ENCODE results near the gene MKKS.

Gene MKKS

DNA sequence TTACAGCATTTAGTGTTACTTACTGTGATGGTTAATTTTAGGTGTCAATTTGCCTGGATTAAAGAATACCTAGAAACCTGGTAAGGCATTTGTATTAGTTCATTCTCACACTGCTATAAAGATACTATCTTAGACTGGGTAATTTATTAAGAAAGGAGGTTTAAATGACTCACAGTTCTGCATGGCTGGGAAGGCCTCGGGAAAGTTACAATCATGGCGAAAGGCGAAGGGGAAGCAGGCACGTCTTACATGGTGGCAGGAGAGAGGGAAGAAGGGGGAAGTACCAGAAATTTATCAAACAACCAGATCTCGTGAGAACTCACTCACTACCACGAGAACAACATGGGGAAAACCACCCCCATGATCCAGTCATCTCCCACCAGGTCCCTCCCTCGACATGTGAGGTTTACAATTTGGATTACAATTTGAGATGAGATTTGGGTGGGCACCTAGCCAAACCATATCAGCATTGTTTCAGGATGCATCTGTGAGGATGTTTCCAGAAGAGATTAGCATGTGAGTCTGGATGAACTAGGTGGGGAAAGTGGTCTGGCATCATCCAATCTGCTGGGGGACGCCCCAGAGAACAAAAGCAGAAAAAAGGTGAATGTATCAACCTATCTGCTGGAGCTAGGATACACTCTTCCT lies 76.8 kb downstream of the MKKS start:
- Histone ChIP-seq H4K20me1 (ENCODE audit: insufficient read depth, low read length) (no peaks in the 10 kb centered on the region), H3K4me3 (ENCODE audit: low read depth in 1 of 2, low read length in 2 of 2) (no peak overlapping the region), H3K27me3 (ENCODE audit: insufficient read depth, low read length, poor library complexity) (no peaks in the 10 kb centered on the region), H3K9ac (ENCODE audit: low read depth, low read length) (no peak overlapping the region), H3K27ac (ENCODE audit: low read length) (no peak overlapping the region), H3K4me1 (ENCODE audit: insufficient read depth, low read length) (no peaks in the 10 kb centered on the region), H3K79me2 (ENCODE audit: insufficient read depth, low read length) (no peaks in the 10 kb centered on the region), H3K9me3 (ENCODE audit: insufficient read depth, low read length, severe bottlenecking) (no peaks in the 10 kb centered on the region), H3K36me3 (ENCODE audit: insufficient read depth, low read length) (no peaks in the 10 kb centered on the region), H3K4me2 (ENCODE audit: insufficient read depth, low read length) (no peak overlapping the region), H2AFZ (ENCODE audit: low read depth, low read length) (no peak overlapping the region)
- DNase-seq (no peak), ATAC-seq (ENCODE audit: insufficient read depth, low read depth) (no peak)
- TF ChIP-seq, protein P1, sequence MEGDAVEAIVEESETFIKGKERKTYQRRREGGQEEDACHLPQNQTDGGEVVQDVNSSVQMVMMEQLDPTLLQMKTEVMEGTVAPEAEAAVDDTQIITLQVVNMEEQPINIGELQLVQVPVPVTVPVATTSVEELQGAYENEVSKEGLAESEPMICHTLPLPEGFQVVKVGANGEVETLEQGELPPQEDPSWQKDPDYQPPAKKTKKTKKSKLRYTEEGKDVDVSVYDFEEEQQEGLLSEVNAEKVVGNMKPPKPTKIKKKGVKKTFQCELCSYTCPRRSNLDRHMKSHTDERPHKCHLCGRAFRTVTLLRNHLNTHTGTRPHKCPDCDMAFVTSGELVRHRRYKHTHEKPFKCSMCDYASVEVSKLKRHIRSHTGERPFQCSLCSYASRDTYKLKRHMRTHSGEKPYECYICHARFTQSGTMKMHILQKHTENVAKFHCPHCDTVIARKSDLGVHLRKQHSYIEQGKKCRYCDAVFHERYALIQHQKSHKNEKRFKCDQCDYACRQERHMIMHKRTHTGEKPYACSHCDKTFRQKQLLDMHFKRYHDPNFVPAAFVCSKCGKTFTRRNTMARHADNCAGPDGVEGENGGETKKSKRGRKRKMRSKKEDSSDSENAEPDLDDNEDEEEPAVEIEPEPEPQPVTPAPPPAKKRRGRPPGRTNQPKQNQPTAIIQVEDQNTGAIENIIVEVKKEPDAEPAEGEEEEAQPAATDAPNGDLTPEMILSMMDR (IDR thresholded peaks at IDR 0.05; ENCODE audit: borderline replicate concordance, extremely low read depth, low read length, poor library complexity, severe bottlenecking), result no peak
- TF ChIP-seq EZH2 (IDR thresholded peaks at IDR 0.05; ENCODE audit: borderline replicate concordance, low read depth, low read length, severe bottlenecking), result no peak

DNA sequence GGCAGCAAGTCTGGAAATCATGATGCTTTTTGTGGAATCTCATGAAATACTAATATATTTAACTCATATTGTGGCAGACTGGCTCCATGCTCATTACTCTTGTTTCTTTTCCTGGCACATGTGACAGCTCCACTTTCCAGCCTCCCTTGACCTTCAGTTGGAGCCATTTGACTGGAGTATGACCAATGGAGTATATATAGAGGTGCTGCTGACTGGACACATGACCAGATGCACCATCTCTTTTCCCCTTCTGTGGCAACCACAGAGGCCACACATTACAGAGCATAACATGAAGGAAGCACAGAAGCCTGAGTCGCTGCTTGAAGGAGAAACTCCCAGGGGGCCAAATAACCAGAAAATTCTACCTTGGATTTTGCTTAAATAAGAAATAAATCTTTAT lies 77.4 kb downstream of the MKKS start:
- H3K27me3 ChIP-seq (ENCODE audit: insufficient read depth, low read length, poor library complexity), result no peaks in the 10 kb centered on the region
- H3K27ac ChIP-seq (ENCODE audit: low read length), result no peak overlapping the region
- H3K9ac ChIP-seq (ENCODE audit: low read depth, low read length), result no peak overlapping the region
- no peak overlapping the region for H3K4me2 ChIP-seq (ENCODE audit: insufficient read depth, low read length)
- H2AFZ ChIP-seq (ENCODE audit: low read depth, low read length), result no peak overlapping the region
- H3K36me3 ChIP-seq (ENCODE audit: insufficient read depth, low read length), result no peaks in the 10 kb centered on the region
- no peaks in the 10 kb centered on the region for H3K9me3 ChIP-seq (ENCODE audit: insufficient read depth, low read length, severe bottlenecking)
- H3K79me2 ChIP-seq (ENCODE audit: insufficient read depth, low read length), result no peaks in the 10 kb centered on the region
- H4K20me1 ChIP-seq (ENCODE audit: insufficient read depth, low read length), result no peaks in the 10 kb centered on the region
- TF ChIP-seq, protein P1 (IDR thresholded peaks at IDR 0.05; ENCODE audit: borderline replicate concordance, extremely low read depth, low read length, poor library complexity, severe bottlenecking), result no peak
- TF ChIP-seq EZH2 (IDR thresholded peaks at IDR 0.05; ENCODE audit: borderline replicate concordance, low read depth, low read length, severe bottlenecking), result no peak
- ATAC-seq (ENCODE audit: insufficient read depth, low read depth) (no peak), DNase-seq (no peak)
- no peak overlapping the region for H3K4me3 ChIP-seq (ENCODE audit: low read depth in 1 of 2, low read length in 2 of 2)
- no peaks in the 10 kb centered on the region for H3K4me1 ChIP-seq (ENCODE audit: insufficient read depth, low read length)

DNA sequence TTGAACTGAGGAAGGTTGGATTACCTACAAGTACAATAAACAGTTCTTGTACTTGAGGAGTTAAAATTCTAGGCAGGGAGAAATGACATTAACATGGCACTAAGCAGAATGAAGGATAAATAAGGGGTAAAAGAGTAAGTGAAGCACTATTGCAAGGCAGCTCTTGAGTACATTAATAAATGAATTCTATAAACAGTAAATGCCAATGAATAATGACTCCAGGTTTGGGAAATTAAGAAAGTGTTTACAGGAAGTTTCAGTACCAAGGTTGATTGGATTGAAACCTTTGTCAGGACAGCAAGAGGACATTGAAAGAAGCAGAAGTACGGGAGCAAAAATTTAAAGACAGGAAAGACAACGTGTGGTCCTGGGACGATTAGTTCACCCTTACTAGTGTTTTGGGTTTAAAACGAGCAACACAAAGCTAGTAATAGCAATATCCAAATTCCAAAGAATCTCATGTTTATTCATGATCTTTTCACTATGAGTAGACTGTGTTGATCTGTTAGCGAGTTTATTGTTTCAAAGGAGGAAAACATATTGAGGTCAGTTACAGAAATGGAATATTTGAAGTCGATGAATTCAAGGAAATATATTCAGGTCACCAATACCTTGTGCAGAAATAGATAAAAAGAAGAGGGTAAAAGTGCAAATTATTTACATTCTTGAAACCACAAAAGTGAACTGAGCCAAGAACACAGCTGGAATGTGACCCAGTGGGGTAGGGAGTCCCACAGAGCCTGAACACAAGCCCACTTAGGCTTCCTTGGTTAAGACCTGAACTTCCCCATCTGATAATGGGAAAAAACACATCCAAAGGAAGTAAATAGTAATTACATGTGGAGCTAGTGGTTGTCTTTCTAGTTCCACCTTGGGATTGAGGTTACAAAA lies 80.8 kb downstream of the MKKS start:
- no peaks in the 10 kb centered on the region for H4K20me1 ChIP-seq (ENCODE audit: insufficient read depth, low read length)
- no peaks in the 10 kb centered on the region for H3K4me1 ChIP-seq (ENCODE audit: insufficient read depth, low read length)
- no peak overlapping the region for H3K4me3 ChIP-seq (ENCODE audit: low read depth in 1 of 2, low read length in 2 of 2)
- H3K79me2 ChIP-seq (ENCODE audit: insufficient read depth, low read length), result no peaks in the 10 kb centered on the region
- DNase-seq (no peak), ATAC-seq (ENCODE audit: insufficient read depth, low read depth) (no peak)
- no peak overlapping the region for H2AFZ ChIP-seq (ENCODE audit: low read depth, low read length)
- H3K9ac ChIP-seq (ENCODE audit: low read depth, low read length), result no peak overlapping the region
- no peak overlapping the region for H3K27ac ChIP-seq (ENCODE audit: low read length)
- TF ChIP-seq EZH2 (IDR thresholded peaks at IDR 0.05; ENCODE audit: borderline replicate concordance, low read depth, low read length, severe bottlenecking), result no peak
- TF ChIP-seq, protein P1 (IDR thresholded peaks at IDR 0.05; ENCODE audit: borderline replicate concordance, extremely low read depth, low read length, poor library complexity, severe bottlenecking), result no peak
- H3K36me3 ChIP-seq (ENCODE audit: insufficient read depth, low read length), result no peaks in the 10 kb centered on the region
- no peak overlapping the region for H3K4me2 ChIP-seq (ENCODE audit: insufficient read depth, low read length)
- H3K9me3 ChIP-seq (ENCODE audit: insufficient read depth, low read length, severe bottlenecking), result no peaks in the 10 kb centered on the region
- no peaks in the 10 kb centered on the region for H3K27me3 ChIP-seq (ENCODE audit: insufficient read depth, low read length, poor library complexity)
